Right atrium auricular region (tissue), 2 donors: ENCODE measurements around the gene COL19A1. TPM values are rescaled to one million over a fixed set of nuclear protein-coding genes. Genes with fewer than 3 reads are reported as not detected.

ENCODE experiments used
- DNase-seq: peaks from one replicate; pipeline ENCODE4 v3.0.0-alpha.2; 2019; ENCODE audit warnings: low spot score
- H3K27ac ChIP-seq, 2 donors: fragments of 200-600 bp; sonication (generic); 1 replicate in 1 of 2; 2 replicates in 1 of 2; pipeline ENCODE4 v1.5.1; 2016 to 2019
- H3K27me3 ChIP-seq, 2 donors: fragments of 200-600 bp; sonication (generic); one replicate each; pipeline versions ENCODE4 v1.5.1 to v1.6.0; 2017 to 2019
- H3K36me3 ChIP-seq: fragments of 200-600 bp; sonication (generic); one replicate; pipeline ENCODE4 v1.5.1; 2016
- H3K4me1 ChIP-seq, 2 donors: fragments of 200-600 bp; sonication (generic); one replicate each; pipeline versions ENCODE4 v1.5.1 to v1.6.0; 2017 to 2019
- H3K4me3 ChIP-seq, 2 donors: fragments of 200-600 bp; sonication (generic); 1 replicate in 1 of 2; 2 replicates in 1 of 2; pipeline ENCODE4 v1.5.1; 2017 to 2019; ENCODE audit warnings: mild to moderate bottlenecking in 1 of 2, moderate library complexity in 1 of 2
- H3K9me3 ChIP-seq, 2 donors: fragments of 200-600 bp; sonication (generic); one replicate each; pipeline ENCODE4 v1.5.1; 2019
- total RNA-seq, 2 donors: library from RNA; depleted of rRNA; stranded (reverse); fragments of >200 nt; gene quantifications; one replicate each; pipeline ENCODE4 v1.1.0, GENCODE V29; 2016
- TF ChIP-seq, protein P1 (sequence below), 2 donors: fragments of 200-600 bp; sonication (generic); IDR thresholded peaks; one replicate each; pipeline ENCODE4 v1.5.1; 2019; ENCODE audit warnings: antibody characterized with exemption in 2 of 2

The COL19A1 gene
- total RNA-seq, 2 donors from 2014 or later: 2.7 to 3.9 TPM

DNA sequence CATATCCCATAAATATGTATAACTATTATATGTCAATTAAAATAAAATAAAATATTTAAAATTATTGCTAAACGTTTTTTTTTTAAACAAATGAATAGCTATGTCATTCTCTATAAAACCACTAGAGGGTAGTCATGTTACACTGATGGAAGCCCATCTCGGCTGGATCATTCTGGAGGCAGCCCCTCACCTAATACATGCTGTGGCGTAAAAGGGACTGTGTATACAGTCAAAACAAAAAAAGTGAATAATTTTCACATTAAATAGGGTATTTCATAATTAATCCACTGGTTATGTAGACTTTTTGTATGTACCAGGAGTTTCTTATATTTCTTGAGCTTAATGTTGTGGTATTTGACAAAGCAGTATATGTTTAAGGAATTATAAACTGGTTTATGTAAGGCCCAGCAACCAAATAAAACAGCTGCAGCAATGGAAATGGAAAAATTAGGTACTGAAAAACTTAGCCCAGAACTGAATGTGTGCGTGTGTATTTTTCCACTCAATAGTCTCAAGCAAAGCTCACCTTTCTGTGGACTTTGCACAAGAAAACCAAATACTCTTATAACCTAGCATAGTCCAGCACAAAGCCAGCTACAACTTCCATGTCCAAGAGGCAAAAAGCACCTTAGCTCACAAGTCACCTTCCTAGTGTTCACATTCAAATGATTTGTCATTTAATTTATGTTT is 354.8 kb downstream of the COL19A1 start:
- Histone ChIP-seq H3K36me3 (no peaks in the 10 kb centered on the region), H3K4me1 (peaks cover 0 to 4% of the 10 kb centered on the region in 2 donors), H3K9me3 (no peaks in the 10 kb centered on the region), H3K27ac (no peak overlapping the region), H3K4me3 (no peak overlapping the region), H3K27me3 (no peaks in the 10 kb centered on the region)
- TF ChIP-seq, protein P1, sequence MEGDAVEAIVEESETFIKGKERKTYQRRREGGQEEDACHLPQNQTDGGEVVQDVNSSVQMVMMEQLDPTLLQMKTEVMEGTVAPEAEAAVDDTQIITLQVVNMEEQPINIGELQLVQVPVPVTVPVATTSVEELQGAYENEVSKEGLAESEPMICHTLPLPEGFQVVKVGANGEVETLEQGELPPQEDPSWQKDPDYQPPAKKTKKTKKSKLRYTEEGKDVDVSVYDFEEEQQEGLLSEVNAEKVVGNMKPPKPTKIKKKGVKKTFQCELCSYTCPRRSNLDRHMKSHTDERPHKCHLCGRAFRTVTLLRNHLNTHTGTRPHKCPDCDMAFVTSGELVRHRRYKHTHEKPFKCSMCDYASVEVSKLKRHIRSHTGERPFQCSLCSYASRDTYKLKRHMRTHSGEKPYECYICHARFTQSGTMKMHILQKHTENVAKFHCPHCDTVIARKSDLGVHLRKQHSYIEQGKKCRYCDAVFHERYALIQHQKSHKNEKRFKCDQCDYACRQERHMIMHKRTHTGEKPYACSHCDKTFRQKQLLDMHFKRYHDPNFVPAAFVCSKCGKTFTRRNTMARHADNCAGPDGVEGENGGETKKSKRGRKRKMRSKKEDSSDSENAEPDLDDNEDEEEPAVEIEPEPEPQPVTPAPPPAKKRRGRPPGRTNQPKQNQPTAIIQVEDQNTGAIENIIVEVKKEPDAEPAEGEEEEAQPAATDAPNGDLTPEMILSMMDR (IDR thresholded peaks at IDR 0.05): peak; percentile 74 to 84
- no peak for DNase-seq

GRCh38 chr6:70221715-70222438 is 355.5 kb downstream of the COL19A1 start:
- H3K4me1 ChIP-seq: peaks cover 0 to 4% of the 10 kb centered on the region in 2 donors
- DNase-seq: no peak
- no peak overlapping the region for H3K4me3 ChIP-seq
- H3K9me3 ChIP-seq: no peaks in the 10 kb centered on the region
- H3K36me3 ChIP-seq: no peaks in the 10 kb centered on the region
- TF ChIP-seq, protein P1 (IDR thresholded peaks at IDR 0.05): no peak
- no peaks in the 10 kb centered on the region for H3K27me3 ChIP-seq
- H3K27ac ChIP-seq: no peak overlapping the region

DNA sequence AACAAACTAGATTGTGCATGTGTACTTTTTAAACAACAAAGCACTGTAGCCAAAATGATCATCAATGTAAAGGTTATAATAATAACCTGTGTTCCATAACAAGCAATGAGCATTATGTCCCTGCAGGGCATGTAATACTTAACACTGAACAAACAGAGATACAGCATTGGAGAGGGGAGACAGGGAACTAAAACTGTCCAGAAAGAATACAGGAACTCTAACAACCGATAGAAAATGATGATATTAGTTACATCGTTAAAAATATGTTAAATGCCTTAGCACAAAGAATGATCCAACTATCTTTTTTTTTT is 356.0 kb downstream of the COL19A1 start:
- DNase-seq: no peak
- Histone ChIP-seq H3K27me3 (no peaks in the 10 kb centered on the region), H3K36me3 (no peaks in the 10 kb centered on the region), H3K9me3 (no peaks in the 10 kb centered on the region), H3K4me1 (peaks cover 0 to 4% of the 10 kb centered on the region in 2 donors), H3K4me3 (no peak overlapping the region), H3K27ac (no peak overlapping the region)
- TF ChIP-seq, protein P1 (IDR thresholded peaks at IDR 0.05): no peak

- TF ChIP-seq, protein P1 (IDR thresholded peaks at IDR 0.05): no peak
- no peak for DNase-seq
Observed at GRCh38 chr6:70225055-70225454, 358.7 kb downstream of the COL19A1 start.

GRCh38 chr6:70231311-70231710 is 365.0 kb downstream of the COL19A1 start:
- Histone ChIP-seq H3K27ac (no peak overlapping the region), H3K9me3 (no peaks in the 10 kb centered on the region), H3K4me3 (no peak overlapping the region), H3K27me3 (no peaks in the 10 kb centered on the region), H3K4me1 (no peaks in the 10 kb centered on the region), H3K36me3 (no peaks in the 10 kb centered on the region)
- TF ChIP-seq, protein P1 (IDR thresholded peaks at IDR 0.05): no peak
- no peak for DNase-seq

More at GRCh38 chr6:70225055-70225454, 358.7 kb downstream of the COL19A1 start:
- Histone ChIP-seq H3K36me3 (no peaks in the 10 kb centered on the region), H3K27ac (no peak overlapping the region), H3K27me3 (no peaks in the 10 kb centered on the region), H3K4me3 (no peak overlapping the region), H3K9me3 (no peaks in the 10 kb centered on the region), H3K4me1 (peaks cover 0 to 4% of the 10 kb centered on the region in 2 donors)
